ENCODE data around the gene CMPK1. TPM values are rescaled to one million over a fixed set of nuclear protein-coding genes. Genes with fewer than 3 reads are reported as not detected.

The CMPK1 gene
- total RNA-seq, 1 experiment from 2014 or later: 93.6 TPM

DNA sequence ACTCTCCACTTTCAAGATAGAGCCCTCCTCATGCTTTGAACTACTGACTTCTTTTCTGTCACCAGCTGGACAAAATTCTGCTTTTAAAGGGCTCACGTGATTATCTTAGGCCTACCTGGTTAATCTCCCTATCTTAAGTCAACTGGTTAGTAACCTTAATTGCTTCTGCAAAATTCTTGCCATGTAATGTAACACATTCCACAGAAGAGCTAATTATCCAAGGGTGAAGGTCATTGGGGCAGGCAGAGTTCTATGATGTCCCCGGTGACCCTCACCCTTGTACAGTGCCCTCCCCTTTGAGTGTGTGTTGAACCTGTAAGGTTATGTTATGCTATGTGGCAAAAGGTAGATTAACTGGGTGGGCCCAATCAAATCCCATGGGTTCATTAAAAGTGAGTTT, 57.3 kb downstream of the CMPK1 start:
- DNase-seq (ENCODE audit: extremely low read depth, low read depth): no peak

DNA sequence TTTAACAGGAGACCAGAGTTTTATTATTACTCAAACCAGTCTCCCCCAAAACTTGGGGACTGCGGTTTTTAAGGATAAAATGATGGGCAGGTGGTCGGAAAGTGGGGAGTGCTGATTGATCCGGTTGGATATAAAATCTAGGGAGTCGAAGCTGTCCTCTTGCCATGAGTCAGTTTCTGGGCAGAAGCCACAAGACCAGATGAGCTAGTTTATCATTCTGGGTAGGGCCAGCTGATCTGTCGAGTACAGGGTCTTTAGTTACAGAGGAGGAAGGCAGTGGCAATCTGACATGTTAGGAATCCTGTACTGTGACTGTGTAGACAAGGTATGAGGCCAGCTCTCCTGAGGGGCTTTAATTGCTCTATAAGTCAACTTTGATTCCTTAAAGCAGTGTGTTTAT, 59.6 kb downstream of the CMPK1 start:
- DNase-seq (ENCODE audit: extremely low read depth, low read depth): no peak

DNA sequence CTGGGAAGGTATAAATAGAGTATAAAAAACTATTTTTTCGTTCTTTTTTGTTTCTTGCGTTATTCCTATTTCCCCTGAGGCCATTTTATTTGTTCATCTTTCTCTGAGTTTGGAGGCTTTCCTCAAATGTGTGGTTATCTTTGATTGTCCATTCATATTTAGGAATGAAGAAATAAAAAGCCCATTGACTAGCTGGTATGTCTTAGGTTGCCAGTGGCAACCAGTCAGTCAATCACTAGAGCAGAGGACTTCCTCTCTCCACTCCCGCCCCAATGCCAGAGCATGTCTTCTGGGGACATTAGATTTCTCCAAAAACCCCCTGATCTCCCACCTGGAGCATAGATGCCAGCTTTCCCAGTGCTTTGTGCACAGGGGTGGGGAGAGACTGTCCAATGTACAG, 61.8 kb downstream of the CMPK1 start:
- DNase-seq (ENCODE audit: extremely low read depth, low read depth): no peak

DNA sequence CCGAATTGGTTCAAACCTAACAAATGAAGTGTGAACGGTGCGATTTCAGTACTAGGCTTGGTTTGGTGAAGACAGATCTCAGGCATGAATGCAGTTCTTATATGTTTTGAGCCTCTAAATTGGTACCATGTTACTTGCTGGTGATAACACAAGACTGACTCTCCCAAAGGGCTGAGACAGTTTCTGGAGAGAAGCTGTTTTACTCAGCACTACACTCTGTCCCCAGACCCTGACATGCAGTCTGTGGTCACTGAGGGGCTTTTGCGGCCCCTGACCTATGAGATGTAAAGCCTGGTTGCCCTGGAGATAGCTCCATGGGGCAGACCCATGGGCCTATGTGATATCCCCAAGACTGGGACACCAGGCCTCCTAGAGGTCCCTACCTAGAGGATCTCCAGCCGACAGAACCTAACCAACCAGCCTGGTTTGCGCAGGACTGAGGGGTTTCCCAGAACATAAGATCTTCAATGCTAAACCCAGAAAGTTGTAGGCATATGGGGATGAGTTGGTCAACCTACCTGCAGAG, 63.1 kb downstream of the CMPK1 start:
- no peak for DNase-seq (ENCODE audit: extremely low read depth, low read depth)

DNA sequence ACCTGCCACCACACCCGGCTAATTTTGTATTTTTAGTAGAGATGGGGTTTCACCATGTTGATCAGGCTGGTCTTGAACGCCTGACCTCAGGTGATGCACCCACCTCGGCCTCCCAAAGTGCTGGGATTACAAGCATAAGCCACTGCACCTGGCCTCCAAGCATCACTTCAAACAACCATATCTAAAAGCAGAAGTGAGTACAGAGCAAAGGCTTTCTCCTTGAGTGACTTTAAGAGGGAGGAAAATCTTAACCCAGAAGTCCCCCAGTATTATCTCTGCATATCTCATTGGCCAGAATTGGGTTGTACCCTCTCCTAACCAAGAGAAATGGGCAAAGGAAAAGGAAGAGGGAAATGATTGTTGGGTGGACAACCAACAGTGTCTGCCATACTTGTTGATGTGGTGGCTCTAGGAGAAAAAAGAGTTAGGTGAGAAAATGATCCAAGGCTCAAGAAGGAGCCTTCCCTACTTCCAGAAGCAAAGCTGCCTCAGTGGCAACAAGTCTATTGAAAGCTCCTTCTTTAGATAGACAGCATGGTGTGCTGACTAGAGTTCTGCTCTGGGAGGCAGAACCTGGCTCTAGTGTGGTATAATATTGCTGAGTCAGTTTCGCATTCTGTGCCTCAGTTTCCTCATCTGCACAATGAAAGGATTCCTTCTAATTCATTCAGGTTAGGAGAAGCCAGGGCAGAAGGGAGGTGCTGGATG, 65.7 kb downstream of the CMPK1 start:
- DNase-seq (ENCODE audit: extremely low read depth, low read depth): no peak

DNA sequence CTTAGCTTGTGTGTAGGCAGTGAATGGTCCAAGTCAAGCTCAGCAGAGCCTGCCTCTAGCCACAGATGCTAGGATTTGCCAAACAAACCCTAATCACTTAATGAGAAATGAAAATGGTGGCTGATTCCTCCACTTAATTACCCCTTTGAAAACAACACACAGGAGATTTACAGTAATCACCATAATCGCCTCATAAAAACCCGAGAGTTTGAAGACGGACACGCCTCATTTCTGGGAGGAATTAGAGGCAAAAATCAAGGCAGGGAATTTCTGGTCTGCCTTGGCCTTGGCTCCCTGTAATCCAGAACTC, 66.2 kb downstream of the CMPK1 start:
- no peak for DNase-seq (ENCODE audit: extremely low read depth, low read depth)

DNA sequence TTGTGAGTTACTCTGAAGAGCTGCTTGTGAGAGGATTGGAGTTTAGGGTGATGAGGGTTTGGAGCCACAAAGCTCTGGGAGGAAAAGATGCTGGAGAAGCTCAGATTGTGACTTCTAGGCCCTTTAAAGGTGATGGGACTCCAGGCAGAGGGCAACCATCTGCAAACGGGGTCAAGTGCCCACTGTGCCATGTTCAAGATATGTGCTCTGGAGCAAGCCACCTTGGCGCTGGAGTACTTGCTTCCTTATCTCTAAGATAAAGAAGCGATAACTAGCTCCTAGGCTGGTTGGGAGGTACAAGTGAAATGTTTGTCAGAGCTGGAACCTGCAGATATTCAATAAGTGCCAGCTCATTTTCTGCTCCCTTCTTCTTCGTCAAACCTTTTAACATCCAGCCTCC, 68.2 kb downstream of the CMPK1 start:
- no peak for DNase-seq (ENCODE audit: extremely low read depth, low read depth)

DNA sequence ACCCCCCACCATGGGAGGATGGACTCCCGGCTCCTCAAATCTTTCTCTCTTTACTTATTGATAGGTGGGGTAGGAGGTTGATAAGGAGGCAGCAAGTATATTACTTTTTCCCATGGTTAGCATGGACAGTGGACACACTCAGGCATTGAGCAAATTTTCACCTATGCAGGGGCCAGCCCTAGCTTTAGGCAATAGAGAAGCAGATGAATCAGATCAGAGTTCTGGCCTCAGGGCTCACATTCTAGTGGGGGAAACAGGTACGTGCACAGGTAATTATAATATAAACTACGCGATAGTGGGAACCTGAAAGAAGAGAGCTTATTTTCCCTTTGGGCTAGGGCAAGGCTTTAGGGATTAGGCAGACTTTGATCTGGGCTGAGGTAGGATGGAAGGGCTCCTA, 69.0 kb downstream of the CMPK1 start:
- no peak for DNase-seq (ENCODE audit: extremely low read depth, low read depth)

DNA sequence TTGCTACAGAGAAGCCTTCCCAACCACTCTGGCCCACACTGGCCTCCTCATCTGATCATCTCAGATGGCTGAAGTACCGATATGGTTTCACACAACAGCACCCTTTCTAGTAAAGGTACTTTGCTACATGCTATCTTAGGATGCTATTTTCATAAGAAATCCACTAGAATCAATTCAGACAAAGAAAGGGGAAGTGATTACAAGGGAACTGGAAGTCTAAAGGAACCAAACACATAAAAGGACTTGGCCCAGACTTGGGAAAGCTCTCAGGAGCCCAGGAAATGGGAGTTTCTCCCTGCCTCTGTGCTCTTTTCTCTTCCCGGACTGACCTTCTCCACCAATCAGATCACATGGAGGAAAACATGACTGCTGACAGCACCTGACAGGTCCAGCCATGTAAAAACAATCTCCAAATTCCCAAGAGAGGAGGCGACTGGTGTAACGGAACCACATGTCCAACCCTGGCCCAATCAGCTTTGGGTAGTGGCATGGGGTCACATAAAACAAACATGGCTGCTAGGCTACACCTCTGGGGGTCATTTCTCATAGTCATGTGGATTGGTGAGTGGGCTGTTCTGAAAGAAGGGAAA, 69.8 kb downstream of the CMPK1 start:
- DNase-seq (ENCODE audit: extremely low read depth, low read depth): no peak

DNA sequence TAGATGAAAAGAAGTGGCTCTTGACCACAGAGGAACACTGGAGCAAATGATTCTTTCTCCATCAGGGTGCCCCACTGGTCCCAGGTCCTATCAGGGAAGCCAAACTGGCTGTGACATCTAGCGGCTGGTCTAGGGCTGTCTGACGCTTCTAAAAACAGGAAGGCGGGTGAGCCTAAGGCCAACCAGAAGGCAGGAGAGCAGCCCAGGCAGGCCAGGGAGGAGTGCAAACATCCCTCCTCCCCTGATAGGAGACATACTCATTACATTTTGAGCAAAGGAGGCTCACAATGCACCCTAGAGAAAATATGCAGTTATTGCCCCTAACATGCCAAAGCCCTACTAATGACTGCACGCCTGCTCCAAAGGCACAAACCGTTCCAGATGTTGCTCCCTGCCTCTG, 72.1 kb downstream of the CMPK1 start:
- DNase-seq (ENCODE audit: extremely low read depth, low read depth): no peak

DNA sequence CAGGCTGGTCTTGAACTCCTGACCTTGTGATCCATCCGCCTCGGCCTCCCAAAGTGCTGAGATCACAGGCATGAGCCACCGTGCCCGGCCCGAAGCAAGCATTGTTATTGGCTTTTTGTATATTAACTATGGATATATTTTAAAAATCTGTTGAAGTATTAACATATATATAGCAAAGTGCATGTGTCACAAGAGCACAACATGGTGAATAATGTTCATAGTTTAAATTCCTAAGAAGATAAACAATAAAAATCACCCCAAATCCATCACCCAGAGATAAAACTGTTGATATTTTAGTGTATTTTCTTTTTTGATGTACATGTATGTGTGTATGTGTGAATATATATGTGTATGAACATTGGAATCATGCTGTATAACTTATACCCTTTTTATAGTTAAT, 73.4 kb downstream of the CMPK1 start:
- no peak for DNase-seq (ENCODE audit: extremely low read depth, low read depth)

DNA sequence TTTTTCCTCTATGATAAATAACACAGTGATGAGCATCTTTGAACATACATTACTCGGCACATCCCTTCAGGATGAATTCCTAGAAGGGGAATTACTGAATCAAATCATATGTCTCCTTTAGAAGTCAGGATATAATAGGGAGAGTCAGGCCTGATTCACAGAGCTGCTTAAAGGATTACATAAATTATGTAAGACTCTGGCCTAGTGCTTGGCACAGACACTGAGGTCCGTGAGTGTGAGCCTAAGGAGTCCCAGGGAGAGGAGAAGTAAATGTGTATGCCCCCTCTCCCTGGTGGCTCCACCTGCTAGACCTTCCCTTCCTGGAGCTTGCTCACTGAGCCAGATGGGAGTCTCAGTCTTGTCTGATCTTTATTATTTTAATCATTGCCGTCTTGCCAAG, 73.9 kb downstream of the CMPK1 start:
- DNase-seq (ENCODE audit: extremely low read depth, low read depth): no peak

DNA sequence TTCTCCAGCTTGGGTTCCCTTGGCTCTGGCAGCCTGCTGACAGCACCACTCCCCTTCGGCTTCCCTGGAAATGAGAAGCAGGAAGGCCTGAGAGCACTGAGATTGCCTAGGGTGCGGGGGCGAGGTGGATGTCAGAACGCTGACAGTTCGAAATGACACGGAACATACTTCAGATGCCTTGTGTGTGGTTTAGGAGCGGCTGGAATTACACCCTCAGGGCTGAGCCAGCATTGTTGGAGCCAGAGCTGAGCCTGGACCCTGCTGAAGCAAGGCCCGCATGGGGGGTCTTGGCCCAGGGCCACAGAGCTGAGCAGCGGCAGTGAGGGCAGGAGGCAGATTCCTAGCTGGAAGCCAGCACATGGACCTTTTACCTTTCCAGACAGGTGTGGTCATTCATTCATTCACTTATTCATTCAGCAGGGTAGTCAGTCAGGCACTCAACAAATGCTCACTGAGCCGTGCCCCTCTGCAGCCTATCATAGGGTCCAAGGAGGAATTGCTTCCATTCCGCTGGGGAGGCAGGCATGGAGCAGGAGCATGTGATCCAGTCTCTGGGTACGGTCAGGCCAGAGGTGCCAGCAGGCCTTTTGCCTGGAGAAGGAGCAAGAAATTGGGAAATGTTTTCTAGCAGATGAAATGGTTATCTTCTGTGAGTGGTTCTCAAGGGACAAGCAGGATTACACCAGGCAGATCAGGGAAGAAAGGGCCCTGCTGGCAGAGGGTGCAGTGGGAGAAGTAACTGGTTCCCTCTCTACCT, 75.9 kb downstream of the CMPK1 start:
- no peak for DNase-seq (ENCODE audit: extremely low read depth, low read depth)

DNA sequence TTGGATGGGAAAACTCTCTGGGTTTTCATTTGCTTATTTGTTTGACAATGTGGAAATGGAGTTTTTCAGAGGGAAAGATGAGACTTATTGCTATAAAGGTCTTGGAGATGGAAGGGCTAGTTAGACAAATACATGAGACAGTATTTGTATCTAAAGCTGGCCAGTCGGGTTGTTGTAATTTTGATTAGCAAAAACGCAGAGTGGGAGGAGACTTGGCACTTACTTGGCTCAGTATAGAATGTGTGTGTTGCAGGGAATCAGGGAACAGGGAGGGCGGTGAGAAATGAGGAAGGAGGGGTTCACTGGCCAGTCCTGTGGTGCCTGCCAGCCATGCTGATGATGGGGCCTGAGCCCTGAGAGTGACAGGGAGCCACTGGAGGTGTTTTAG, 76.5 kb downstream of the CMPK1 start:
- no peak for DNase-seq (ENCODE audit: extremely low read depth, low read depth)

DNA sequence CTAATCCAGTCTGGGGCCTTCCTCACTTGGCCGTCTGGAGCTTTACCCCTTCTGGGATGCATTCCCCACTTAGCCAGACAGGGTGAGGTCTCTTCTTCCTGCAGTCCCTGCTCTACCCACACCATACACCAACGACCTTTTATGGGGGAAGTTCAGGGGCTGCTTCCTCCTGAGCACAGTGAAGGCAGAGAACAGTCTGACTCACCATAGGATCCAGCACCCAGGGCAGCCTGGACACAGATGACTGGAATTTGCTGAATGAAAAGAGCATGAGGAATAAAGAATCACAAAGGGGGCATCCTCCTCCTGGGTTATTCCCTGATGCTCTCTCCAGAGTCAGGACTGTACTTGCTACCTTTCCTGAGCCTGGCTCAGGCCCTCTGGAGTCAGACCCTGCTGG, 77.8 kb downstream of the CMPK1 start:
- DNase-seq (ENCODE audit: extremely low read depth, low read depth): no peak

DNA sequence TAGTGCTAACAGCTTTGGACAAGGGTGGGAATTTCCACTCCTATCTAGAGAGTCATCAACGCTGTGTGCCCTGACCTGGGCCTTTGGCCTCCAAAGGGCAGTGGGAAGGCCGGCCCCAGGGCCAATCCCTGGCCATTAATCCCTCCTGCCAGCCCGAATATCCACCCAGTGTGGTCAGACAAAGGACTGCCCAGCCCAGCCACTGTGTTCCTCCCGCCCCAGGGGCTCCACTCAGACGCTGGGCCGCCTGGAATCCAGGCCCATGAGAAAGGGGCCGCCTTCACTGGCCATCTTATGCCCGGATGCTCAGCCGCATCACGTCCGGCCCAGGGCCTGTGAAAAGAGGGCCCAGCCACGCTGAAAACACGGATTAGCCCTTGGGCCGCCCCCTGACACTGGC, 78.8 kb downstream of the CMPK1 start:
- DNase-seq (ENCODE audit: extremely low read depth, low read depth): no peak

DNA sequence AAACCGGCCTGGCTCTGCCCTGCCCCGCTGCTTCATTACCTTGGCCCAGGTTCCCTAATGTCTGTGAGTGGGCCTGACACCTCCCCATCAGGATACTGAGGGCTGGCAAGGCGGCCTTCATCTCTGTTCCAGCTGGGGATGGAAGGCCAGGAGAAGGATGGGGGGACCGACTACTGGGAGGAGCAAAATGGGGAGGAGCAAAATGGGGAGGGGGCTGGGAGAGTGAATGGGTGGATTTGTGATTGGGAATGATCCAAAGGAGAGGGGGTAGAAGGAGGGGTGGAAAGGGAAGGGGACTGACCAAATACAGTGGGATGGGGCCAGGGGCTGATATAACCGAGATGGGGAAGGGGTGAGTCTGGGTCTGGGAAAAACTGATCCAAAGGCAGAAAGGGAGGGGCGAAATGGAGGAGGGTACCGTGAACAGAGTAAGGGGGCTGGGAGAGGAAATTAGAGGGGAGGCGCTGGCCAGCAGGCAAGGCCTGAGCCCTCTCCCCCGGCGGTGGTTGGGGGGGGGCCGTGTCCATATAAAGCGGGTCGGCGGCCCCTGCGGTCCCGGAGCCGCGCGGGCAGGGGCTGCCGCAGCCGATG, 82.2 kb downstream of the CMPK1 start, which contains the start of gene FOXE3:
FOXE3 (plus strand) TSS at position 558 of the 591 bp plus-strand sequence; CDS start at position 589, 31 bp downstream.
- DNase-seq (ENCODE audit: extremely low read depth, low read depth): no peak

DNA sequence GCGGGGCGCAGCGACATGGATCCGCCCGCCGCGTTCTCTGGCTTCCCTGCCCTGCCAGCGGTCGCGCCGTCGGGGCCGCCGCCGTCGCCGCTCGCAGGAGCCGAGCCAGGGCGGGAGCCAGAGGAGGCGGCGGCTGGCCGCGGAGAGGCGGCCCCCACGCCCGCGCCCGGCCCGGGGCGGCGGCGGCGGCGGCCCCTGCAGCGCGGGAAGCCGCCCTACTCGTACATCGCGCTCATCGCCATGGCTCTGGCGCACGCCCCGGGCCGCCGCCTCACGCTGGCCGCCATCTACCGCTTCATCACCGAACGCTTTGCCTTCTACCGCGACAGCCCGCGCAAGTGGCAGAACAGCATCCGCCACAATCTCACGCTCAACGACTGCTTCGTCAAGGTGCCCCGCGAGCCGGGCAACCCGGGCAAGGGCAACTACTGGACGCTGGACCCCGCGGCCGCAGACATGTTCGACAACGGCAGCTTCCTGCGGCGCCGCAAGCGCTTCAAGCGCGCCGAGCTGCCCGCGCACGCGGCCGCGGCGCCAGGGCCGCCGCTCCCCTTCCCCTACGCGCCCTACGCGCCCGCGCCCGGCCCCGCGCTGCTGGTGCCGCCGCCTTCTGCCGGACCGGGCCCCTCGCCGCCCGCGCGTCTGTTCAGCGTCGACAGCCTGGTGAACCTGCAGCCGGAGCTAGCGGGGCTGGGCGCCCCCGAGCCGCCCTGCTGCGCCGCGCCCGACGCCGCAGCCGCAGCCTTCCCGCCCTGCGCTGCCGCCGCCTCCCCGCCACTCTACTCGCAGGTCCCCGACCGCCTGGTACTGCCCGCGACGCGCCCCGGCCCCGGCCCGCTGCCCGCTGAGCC, 83.0 kb downstream of the CMPK1 start:
- no peak for DNase-seq (ENCODE audit: extremely low read depth, low read depth)

DNA sequence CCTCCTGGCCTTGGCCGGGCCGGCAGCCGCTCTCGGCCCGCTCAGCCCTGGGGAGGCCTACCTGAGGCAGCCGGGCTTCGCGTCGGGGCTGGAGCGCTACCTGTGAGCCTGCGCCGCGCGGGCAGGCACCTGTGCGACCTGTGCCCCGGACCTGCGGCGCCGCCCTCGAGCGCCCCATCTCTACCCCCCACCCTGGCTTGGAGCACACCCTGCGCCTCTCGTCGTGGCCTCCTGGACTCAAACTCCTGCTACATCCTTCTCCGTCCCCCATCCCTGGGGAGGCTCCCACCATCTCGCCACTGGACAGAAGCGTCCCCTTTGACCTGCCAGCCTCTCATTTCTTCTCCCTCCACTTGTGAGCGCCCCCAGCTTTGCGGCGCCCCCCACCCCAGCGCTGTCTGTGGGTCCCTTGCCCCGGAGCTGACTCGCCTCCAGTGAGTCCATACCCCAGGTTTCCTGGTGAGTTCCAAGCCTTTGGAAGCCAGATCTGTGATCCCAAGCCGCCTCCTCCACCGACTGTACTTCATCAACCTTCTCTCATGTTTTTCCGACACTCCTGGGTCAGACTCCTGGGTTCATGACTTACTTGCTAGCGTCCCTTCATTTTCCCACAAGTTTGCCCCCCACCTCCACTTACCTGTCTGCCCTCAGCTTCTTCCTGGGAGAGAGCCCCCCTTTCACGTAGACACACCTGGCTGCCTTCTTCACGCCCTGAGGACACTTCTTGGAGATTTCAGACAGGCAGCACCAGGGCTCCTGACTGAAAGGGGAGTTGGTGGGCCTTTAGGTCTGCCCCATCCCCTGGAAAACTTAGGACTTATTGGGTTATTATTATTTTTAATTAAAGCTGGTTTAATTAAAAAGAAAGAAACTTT, 83.8 kb downstream of the CMPK1 start:
- no peak for DNase-seq (ENCODE audit: extremely low read depth, low read depth)

DNA sequence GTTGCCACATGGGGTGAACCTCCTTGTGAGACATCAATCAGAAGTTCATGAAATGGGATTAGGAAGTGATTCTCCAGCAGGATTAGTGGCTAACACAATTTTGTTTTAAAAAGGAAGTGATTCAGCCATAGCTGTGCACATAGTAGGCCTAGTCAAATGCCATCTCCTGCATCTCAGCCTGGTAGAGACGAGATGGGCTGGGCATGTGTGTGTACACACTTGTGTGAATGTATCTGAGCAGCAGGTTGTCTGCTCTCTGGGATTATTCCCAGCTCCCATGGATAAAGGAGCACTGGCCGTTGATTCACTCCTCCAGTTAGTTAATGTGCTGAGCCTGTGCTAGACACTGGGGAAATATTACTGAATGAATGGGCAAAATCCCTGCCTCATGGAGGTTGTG, 84.5 kb downstream of the CMPK1 start:
- DNase-seq (ENCODE audit: extremely low read depth, low read depth): no peak

Data from NCI-H460 (cell line).